HG02852 (cell line): ENCODE data around the gene DCBLD1.
"Not testable (repeated sequence)": the region's sequence is repeated elsewhere in the genome, so short reads cannot be mapped to it uniquely, and the experiment has no call there.

Experiments
- ATAC-seq: cut with Tn5 transposase; IDR thresholded peaks from one replicate; pipeline ENCODE4 v1.9.1; 2021; ENCODE audit warnings: mild to moderate bottlenecking, moderate library complexity; ENCODE audit not compliant: unreplicated experiment

The DCBLD1 gene

DNA sequence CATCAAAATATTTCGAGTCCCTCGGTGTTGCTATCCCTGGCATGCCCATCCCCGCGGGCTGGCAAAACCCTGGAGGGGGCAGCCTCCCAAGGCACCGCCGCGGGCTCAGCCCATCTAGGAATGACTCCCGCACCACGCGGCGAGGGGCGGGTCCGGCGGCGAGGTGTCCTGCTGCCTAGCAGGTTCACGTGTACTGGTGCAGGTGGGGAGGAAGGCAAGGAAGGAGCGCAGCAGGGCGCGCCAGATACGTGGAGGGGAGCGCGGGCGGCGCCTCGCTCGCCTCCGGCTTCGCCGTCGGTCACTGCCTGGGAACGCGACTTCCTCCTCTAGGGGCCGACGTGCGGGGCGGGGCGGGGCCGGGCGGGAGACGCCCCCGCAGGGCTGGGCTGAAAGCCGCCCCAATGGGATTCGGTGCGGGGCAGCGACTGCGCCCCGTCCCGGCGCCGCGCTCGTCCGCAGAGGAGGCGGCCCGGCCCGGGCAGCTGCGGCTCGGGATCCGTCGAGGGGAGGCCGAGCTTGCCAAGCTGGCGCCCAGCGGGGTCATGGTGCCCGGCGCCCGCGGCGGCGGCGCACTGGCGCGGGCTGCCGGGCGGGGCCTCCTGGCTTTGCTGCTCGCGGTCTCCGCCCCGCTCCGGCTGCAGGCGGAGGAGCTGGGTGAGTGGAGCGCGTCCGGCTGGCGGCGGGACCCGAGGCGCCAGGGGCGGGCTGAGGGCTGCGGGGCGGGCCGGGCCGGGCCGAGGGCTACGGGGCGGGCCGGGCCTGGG is at the start of gene DCBLD1:
TSS of gene DCBLD1 (plus strand) at position 435 of the 764 bp plus-strand sequence. CDS start at position 543, 108 bp downstream.
- peak; percentile 74 for ATAC-seq

DNA sequence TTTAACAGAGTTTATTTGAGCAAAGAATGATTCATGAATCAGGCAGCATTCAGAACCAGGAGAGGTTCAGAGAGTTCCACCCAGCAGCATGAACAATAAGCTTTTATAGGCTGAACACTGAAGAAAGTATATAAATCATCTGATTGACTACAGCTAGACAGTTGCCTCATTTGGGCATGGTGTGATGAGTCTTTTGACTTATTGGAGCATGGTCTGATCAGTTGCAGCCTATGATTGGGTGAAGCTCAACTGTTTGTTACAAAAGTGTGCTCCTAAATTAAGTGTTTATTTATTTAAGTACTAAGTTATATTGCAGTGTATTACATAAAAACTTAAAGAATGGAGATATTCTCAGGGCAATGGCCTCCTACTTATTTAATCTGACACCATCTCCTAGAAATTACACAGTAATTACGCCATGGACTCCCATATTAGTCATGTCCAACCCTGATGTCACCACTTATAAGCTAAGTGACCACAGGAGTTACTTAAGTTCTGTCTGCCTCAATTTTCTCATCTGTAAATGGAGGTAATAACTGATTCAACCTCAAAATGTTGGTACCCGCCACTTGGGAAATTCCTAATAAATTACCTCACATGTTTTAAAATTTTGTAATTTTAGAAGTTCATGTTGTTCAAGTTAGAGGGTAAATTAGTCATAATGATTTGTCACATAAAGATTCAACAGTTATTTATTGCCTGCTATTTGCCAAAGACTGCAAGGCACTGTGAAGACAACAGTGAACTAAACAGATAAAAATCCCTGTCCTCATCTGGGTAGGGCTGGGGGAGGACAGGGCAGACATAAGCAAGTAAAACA is 41.6 kb upstream of the DCBLD1 start:
- no peak for ATAC-seq

DNA sequence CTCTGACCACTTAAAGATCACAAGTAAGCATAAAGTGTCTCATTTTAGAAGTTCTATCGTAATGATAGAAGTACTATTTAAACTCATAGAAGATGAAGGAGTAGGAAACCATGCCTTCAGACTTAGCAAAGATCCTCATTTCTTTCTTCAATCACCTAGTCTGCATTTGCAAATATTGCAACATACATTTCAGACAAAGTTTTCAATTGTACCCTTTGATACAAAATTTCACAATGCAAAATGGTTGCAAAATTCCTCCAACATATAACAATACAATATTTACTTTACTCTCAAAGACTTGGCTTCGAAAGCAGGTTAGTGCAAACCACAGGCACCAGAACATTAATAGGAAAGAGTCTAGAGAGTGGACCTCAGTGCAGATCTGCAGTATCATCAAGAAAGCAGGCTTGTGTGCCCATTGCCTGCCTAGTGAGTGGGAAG is 40.6 kb upstream of the DCBLD1 start:
- ATAC-seq: no peak

DNA sequence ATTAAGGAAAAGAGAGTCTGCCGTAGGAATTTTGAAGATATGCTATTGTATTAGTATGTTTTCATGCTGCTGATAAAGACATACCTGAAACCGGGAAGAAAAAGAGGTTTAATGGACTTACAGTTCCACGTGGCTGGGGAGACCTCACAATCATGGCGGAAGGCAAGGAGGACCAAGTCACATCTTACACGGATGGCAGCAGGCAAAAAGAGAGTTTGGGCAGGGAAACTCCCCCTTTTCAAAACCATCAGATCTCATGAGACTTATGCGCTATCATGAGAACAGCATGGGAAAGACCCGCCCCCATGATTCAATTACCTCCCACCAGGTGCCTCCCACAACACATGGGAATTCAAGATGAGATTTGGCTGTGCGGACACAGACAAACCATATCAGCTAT is 40.2 kb upstream of the DCBLD1 start:
- not testable (repeated sequence) for ATAC-seq

DNA sequence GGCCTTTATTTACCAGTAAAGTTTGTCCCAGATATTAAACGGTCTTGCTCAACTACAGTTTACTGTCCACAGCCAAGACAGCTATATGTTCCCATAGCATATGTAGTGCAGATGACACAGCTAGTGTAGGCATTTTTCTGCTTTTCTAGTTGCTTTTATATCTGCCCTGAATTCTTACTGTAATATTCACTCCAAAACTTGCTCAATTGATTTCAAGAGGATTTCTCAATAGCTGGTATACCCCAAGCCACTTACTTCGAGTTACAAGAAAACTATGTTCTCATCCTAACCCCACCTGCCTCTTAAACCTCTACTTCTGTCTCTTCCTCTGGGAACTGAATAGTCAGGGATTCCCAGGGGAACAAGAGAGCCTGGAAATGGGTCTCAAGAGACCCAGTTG is 37.9 kb upstream of the DCBLD1 start:
- ATAC-seq: no peak

DNA sequence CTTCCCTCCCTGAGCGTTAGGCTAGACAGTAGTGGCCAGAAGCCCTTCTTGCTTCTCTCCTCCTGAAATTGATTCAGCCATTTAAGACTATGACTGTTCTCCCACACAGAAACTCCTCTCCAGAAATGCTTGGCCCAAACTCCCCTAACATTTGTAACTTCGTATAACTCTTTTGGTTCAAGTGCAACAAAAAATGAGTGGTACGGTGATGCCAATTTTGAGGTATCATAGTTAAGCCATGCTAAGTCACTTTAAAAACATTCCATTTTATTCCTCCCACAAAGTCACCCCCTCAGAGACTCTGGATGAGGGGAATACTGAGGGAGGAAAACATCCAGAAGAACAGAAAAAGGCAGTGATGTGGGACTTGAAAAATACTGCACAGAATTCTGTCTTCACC is 35.6 kb upstream of the DCBLD1 start:
- ATAC-seq: no peak

DNA sequence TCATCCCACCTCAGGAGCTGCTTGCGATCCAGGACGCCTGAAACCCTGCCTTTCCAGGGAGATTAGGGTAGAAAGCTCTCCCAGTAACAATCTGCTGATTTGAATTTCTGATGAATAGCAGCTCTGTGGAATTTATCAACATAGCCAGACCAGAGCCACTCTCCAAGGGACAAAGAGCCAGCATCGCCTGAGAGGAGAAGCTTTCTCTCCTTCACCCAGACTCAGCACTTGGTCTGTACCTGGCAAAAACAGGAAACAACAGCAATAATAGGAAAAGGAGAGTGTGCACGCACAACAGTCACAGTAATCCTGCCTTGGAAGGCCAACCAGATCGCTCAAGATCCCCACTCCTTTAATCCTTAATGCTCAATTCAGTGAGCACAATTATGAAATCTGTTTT is 34.5 kb upstream of the DCBLD1 start:
- ATAC-seq: no peak

DNA sequence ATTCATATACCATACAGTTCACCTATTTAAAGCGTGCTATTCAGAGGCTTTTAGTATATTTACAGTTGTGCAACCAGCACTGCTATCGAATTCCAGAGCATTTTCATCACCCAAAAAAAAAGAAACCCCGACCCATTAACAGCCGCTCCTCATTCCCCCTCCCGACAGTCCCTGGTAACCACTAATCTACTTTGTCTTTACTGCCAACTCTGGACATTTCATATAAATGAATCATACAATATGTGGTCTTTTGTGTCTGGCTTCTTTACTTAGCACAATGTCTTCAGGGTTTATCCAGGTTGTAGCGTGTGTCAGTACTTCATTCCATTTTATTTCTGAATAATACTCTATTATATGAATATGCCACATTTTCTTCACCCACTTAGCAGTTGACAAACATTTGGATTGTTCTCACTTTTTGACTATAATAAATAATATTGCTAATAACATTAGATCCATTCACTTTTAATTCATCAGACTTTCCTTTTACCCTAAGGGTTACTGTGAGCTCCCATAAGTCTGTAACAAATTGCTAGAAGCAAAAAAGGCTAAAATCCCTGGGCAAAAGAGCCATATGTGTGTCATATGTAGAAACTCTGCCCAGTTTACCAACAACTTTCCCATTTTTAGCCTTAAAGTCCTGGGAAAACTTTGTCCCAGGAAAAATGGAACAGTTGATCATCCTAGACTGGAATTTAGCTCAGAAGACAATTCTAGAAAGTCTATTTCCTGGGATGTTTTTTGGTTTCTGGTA is 33.6 kb upstream of the DCBLD1 start:
- no peak for ATAC-seq

DNA sequence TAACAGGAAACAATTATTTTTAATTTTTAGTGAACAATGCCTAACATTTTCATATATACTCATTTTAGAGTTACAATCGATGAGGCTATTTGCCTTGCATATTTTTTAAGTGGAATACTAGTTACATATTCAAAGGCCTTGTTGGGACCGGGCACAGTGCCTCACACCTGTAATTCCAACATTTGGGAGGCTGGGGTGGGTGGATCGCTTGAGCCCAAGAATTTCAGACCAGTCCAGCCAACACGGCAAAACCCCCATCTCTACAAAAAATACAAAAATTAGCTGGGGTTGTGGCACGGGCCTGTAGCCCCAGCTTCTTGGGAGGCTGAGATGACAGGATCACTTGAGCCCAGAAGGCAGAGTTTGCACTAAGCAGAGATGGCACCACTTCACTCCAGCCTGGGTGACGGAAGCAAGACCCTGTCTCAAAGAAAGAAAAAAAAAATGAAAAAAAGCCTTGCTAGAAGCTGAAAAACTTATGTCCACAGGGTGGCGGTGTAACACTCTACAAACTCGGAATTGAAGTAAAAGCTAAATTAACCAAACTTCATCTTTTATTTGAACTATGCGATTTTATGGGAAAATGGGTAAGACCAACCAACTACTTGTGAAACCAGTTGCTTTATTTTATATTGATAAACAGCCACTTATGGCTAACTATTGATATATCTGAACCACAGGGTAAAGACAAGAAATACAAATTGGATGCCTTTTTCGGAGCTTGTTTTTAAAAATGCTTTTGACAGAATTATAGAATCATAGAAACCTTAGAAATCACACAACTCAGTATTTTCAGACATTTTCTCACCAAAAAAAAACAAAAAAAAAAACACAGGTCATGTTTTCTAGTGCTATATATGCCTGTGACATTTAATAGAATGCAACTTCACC is 32.7 kb upstream of the DCBLD1 start:
- ATAC-seq: no peak

DNA sequence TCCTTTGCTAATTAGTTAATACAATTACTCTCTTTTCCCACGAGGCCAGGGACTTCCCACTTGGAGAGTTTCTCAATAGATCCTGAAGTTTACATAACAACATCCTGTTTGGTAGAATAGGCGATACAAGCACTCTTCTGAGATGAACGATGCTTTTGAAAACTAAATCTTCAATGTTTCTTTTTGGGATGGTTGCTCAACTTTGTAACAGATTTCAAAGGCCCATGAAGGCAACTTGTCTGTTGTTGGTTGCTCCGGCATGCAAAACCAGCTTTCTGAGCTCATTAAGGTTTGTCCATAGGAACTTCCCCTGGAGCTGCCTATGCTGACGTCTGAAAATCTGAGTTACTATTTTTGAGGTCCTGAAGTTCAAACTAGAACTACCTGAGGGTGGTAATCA is 30.8 kb upstream of the DCBLD1 start:
- no peak for ATAC-seq

DNA sequence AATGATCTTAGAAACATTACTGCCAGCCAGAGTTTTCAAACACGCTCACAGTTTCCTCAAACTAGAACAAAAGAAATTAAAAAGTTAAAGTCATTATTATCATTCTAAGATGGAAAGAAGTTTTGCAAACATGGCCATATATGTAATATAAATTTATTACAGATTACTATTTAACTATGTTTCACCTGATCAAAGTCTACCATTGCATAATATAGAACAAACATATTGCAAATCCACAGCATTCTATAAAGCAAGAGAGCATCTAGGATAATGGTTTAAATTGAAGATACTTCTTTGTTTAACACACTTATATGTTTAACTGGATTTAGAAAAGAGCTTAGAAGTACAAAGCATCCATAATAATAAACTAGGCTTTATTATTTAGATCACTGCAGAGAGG is 26.2 kb upstream of the DCBLD1 start:
- no peak for ATAC-seq

DNA sequence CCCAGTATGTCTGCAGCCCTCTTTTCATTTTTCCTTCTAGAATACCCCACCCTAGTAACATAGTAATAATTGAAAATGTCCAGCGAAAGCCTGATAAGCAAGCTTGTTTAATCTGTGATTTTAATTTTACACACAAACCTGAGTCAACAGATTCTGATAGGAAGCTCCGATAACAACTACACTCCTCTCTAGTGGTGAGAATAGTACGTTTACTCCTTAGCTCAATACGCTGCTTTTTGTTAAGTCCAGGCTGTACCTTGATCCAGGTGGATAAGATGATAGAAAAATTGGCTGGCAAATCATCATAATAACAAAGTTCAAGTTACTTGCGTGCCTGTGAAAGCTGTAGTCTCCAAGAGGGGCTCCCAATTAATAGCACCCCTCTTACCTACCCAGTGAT is 25.5 kb upstream of the DCBLD1 start:
- no peak for ATAC-seq

DNA sequence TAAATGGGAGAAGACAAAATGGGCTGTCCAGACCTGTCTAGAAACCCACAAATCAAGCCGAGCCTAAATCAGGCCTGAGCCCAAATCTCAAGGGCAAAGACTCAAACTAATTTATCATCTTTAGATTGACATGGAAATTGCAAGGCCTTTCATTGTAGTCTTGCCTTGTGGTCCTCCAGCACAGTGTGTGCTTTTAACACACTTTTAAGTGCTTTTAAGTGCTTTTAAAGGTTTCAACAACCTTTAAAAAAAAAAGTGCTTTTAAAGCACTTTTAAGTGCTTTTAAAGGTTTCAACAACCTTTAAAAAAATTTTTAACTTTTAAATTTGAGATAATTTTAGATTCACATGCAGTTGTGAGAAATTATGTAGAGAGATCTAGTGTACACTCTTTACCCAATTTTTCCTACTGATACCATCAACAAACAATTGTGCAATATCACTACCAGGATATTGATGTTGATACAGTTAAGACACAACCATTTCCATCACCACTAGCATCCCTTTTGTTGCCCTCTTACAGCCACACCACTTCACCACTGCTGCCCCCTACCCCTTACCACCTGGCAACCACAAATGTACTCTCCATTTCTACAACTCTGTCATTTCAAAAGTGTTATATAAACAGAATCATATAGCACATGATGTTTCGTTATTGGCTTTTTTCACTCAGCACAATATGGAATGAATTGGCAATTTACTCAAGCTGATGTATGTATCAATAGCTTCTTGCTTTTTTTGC is 23.1 kb upstream of the DCBLD1 start:
- ATAC-seq: no peak

DNA sequence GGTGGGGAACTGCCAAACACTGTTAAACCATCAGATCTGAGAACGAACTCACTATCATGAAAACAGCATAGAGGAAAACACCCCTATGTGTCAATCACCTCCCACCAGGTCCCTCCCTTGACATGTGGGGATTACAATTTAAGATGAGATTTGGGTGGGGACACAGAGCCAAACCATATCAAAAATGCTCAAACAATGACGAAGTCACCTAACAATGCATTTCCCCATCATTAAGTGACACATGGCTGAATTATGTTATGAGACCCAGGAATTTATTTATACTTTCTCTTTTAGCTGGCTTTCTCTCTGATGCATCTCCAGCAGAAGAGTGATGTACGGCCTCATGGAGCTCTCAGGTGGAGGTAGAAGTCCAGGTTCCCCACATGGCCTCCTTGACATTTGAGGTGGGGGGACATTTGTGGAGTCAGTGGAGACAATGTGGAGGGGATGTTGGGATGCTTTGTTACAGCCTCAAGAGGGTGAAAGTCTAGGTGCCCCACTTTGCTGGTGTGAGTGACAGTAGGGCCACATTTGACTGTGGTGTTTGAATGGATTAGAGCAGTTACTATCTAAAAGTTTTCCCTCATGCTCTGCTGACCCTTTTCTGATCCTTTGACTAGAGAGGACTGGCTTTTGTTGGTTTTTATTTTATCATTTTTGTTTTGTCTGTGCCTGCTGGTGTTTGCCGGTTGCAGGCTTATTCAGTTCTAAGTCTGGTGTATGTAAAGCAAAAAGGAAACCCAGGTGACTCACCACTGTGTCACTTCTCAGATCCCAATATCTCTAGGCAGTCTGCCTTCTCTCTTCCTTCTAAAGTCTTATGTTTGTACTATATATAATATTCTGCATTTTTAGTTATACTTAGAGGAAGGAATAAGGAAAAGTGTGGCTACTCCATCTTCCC is 18.5 kb upstream of the DCBLD1 start:
- peak; percentile 78 for ATAC-seq

DNA sequence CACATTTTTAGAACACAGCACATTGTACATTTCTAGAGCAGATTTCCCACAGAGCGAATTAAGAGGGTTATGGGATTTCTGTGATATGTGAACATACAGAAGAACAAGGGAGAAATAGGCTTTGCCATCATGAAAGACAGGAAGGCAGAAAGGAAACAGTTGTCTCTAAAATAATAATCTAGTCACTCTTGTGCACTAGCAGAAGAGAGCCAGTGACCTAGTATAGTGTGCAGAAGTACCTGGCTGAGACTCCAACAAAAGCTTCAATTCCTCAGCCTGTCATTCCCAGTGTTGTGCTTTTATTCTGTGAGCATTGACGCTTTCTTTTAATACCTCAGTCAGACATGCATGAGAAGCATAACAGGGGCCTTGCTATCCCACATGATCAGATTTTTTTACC is 17.8 kb upstream of the DCBLD1 start:
- peak; percentile 3 for ATAC-seq

DNA sequence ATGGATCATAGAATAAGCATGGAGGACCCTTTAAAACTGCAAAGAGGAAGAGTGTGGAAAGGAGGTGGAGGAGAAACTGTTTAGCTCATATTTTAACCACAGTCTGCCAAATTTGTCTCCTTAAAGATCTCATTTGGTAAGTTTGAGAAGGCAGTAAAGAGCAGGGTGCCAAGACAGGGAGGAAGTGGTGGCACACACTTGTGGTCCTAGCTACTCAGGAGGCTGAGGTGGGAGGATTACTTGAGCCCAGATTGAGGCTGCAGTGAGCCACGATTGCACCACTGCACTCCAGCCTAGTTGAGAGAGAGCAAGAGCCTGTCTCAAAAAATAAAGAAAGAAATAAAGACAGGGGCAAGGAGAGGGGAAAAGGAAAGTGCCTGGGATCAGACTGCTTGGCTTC is 16.8 kb upstream of the DCBLD1 start:
- ATAC-seq: no peak

DNA sequence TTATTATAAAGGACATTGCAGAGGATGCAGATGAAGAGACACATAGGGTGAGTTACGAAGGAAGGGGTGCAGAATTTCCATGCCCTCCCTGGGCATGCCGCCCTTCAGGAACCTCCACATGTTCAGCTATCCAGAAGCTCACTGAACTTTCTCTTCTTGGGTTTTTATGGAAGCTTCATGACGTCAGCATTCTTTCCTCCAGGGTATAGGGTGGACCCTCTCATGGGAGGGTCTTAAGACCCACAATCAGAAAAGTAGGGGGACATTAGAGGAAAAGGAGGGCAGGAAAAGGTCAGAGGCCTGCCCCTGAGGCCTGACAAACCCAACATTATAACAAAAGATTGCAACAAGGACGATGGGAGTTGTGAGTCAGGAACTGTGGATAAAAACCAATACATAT is 14.6 kb upstream of the DCBLD1 start:
- ATAC-seq: no peak

DNA sequence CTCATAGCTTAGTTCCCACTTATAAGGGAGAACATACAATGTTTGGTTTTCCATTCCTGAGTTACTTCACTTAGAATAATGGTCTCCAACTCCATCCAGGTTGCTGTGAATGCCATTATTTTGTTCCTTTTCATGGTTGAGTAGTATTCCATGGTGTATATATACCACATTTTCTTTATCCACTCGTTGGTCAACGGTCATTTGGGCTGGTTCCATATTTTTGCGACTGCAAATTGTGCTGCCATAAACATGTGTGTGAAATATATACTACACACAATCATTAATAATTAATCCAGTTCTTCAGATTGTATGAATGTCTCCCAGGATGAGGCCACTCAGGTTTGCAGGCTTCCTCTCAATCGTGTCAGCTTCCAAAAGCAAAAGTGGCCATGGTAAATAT is 13.9 kb upstream of the DCBLD1 start:
- ATAC-seq: not testable (repeated sequence)

DNA sequence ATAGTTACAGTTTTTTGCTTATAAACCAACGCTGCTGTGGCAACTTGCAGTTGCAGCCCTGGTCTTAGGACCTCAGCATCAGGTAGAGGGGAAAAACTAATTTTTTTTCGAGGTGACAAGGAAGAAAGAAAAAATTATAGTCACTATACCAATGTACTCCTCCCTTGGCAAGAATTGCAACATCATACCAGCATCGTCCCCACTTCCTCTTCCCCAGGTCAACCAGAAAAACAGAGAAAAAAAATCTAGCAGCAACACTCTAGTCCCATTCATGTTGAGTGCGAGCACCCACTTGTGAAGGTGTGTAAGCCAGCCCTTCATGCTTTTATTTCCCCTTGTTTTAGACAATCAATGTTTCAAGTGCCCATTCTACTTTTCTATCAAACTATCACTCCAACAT is 13.1 kb upstream of the DCBLD1 start:
- ATAC-seq: no peak
